ENCODE measurements around the gene SEM1.
"Not testable (repeated sequence)": the region's sequence is repeated elsewhere in the genome, so short reads cannot be mapped to it uniquely, and the experiment has no call there.

SEM1 gene

GRCh38 chr7:96667026-96667425, 42.6 kb downstream of the SEM1 start:
- H3K27me3 ChIP-seq (replicated peaks; ENCODE audit: control insufficient read depth, insufficient read depth, low read length, poor library complexity, severe bottlenecking): no peaks in the 10 kb centered on the region
- DNase-seq: no peak
- no peak overlapping the region for H3K27ac ChIP-seq (ENCODE audit: insufficient read depth, low read length, poor library complexity, severe bottlenecking)
- H3K9me3 ChIP-seq (ENCODE audit: control insufficient read depth, low read length): no peaks in the 10 kb centered on the region
- no peaks in the 10 kb centered on the region for H3K4me1 ChIP-seq (ENCODE audit: control insufficient read depth, insufficient read depth, low read length, poor library complexity, severe bottlenecking)
- no peaks in the 10 kb centered on the region for H3K36me3 ChIP-seq (ENCODE audit: control insufficient read depth, insufficient read depth, low read length)
- no peak overlapping the region for H3K4me3 ChIP-seq (ENCODE audit: insufficient read depth, low read depth, low read length, poor library complexity, severe bottlenecking)

GRCh38 chr7:96665689-96666088, 44.0 kb downstream of the SEM1 start:
- Histone ChIP-seq H3K4me3 (ENCODE audit: insufficient read depth, low read depth, low read length, poor library complexity, severe bottlenecking) (no peak overlapping the region), H3K27me3 (replicated peaks; ENCODE audit: control insufficient read depth, insufficient read depth, low read length, poor library complexity, severe bottlenecking) (no peaks in the 10 kb centered on the region), H3K9me3 (ENCODE audit: control insufficient read depth, low read length) (no peaks in the 10 kb centered on the region), H3K4me1 (ENCODE audit: control insufficient read depth, insufficient read depth, low read length, poor library complexity, severe bottlenecking) (no peaks in the 10 kb centered on the region), H3K27ac (ENCODE audit: insufficient read depth, low read length, poor library complexity, severe bottlenecking) (no peak overlapping the region), H3K36me3 (ENCODE audit: control insufficient read depth, insufficient read depth, low read length) (no peaks in the 10 kb centered on the region)
- DNase-seq: no peak

DNA sequence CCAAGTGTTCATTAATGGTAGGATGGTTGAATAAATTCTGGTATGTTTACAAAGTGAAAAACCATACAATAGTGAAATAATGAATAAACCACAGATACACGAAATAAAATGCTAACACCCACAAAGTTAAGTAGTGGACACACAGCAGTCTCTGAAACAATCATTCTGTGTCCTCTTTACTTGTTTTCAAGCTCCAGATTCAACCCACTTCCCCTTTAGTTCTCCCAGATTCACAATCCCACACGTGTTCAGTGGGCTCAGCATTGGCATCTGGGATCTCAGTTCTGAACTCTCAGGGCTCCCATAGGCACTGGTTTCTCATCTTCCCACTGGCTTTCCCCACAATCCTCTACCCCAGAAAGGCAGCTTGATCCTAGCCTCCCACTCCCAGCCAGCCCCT, 44.9 kb downstream of the SEM1 start:
- DNase-seq: no peak
- no peaks in the 10 kb centered on the region for H3K4me1 ChIP-seq (ENCODE audit: control insufficient read depth, insufficient read depth, low read length, poor library complexity, severe bottlenecking)
- H3K4me3 ChIP-seq (ENCODE audit: insufficient read depth, low read depth, low read length, poor library complexity, severe bottlenecking): no peak overlapping the region
- H3K27ac ChIP-seq (ENCODE audit: insufficient read depth, low read length, poor library complexity, severe bottlenecking): no peak overlapping the region
- no peaks in the 10 kb centered on the region for H3K27me3 ChIP-seq (replicated peaks; ENCODE audit: control insufficient read depth, insufficient read depth, low read length, poor library complexity, severe bottlenecking)
- H3K9me3 ChIP-seq (ENCODE audit: control insufficient read depth, low read length): no peaks in the 10 kb centered on the region
- no peaks in the 10 kb centered on the region for H3K36me3 ChIP-seq (ENCODE audit: control insufficient read depth, insufficient read depth, low read length)

GRCh38 chr7:96663871-96664445, 45.7 kb downstream of the SEM1 start:
- Histone ChIP-seq H3K27ac (ENCODE audit: insufficient read depth, low read length, poor library complexity, severe bottlenecking) (no peak overlapping the region), H3K4me1 (ENCODE audit: control insufficient read depth, insufficient read depth, low read length, poor library complexity, severe bottlenecking) (no peaks in the 10 kb centered on the region), H3K9me3 (ENCODE audit: control insufficient read depth, low read length) (no peaks in the 10 kb centered on the region), H3K4me3 (ENCODE audit: insufficient read depth, low read depth, low read length, poor library complexity, severe bottlenecking) (no peak overlapping the region), H3K27me3 (replicated peaks; ENCODE audit: control insufficient read depth, insufficient read depth, low read length, poor library complexity, severe bottlenecking) (no peaks in the 10 kb centered on the region), H3K36me3 (ENCODE audit: control insufficient read depth, insufficient read depth, low read length) (no peaks in the 10 kb centered on the region)
- no peak for DNase-seq

DNA sequence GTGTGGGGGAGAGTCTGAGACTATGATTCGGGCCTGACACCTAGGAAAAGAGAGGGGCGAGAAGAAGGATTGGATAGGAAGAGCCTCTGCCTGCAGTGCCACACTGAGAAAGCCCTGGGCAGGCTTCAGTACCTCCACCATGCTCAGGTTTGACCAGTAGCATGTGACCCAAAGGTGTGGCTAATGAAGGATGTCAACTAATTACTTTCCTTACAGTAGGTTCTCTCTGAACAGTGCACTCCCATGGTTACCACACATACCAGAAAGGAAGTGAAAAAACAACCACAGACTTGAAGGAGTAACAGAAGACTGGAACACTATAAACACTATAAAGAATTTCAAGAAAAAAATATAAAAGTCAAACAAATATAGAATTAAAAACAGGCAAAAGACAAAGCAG, 46.2 kb downstream of the SEM1 start:
- Histone ChIP-seq H3K27me3 (replicated peaks; ENCODE audit: control insufficient read depth, insufficient read depth, low read length, poor library complexity, severe bottlenecking) (no peaks in the 10 kb centered on the region), H3K9me3 (ENCODE audit: control insufficient read depth, low read length) (no peaks in the 10 kb centered on the region), H3K4me1 (ENCODE audit: control insufficient read depth, insufficient read depth, low read length, poor library complexity, severe bottlenecking) (no peaks in the 10 kb centered on the region), H3K36me3 (ENCODE audit: control insufficient read depth, insufficient read depth, low read length) (no peaks in the 10 kb centered on the region), H3K27ac (ENCODE audit: insufficient read depth, low read length, poor library complexity, severe bottlenecking) (no peak overlapping the region), H3K4me3 (ENCODE audit: insufficient read depth, low read depth, low read length, poor library complexity, severe bottlenecking) (no peak overlapping the region)
- DNase-seq: no peak

DNA sequence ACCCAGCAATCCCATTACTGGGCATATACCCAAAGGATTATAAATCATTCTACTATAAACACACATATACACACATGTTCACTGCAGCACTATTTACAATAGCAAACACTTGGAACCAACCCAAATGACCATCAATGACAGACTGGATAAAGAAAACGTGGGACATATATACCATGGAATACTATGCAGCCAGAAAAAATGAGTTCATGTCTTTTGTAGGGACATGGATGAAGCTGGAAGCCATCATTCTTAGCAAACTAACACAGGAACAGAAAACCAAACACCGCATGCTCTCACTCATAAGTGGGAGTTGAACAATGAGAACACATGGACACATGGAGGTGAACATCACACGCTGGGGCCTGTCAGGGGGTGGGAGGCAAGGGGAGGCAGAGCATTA, 47.5 kb downstream of the SEM1 start:
- not testable (repeated sequence) for H3K27me3 ChIP-seq (replicated peaks; ENCODE audit: control insufficient read depth, insufficient read depth, low read length, poor library complexity, severe bottlenecking); H3K4me3 ChIP-seq (ENCODE audit: insufficient read depth, low read depth, low read length, poor library complexity, severe bottlenecking); H3K36me3 ChIP-seq (ENCODE audit: control insufficient read depth, insufficient read depth, low read length); DNase-seq; H3K4me1 ChIP-seq (ENCODE audit: control insufficient read depth, insufficient read depth, low read length, poor library complexity, severe bottlenecking); H3K9me3 ChIP-seq (ENCODE audit: control insufficient read depth, low read length); H3K27ac ChIP-seq (ENCODE audit: insufficient read depth, low read length, poor library complexity, severe bottlenecking)

DNA sequence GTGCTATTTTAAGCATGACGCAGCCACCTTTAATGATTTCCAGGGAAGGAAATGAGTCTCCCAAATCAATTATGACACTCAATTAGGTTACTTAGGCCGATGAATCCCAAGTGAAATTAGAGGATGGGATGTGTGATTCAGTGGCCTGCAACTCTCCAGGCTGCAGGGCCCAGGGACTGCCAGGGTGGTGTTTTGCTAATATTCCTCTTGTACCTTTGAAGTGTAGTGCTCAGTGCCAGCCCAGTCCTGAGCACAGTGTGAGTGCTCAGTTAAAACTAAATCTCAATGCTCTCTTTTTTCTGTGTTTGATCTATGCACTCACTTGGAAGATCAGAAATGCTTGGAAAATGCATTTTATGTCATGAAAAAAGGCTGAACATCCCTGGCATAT, 51.6 kb downstream of the SEM1 start:
- H3K27me3 ChIP-seq (replicated peaks; ENCODE audit: control insufficient read depth, insufficient read depth, low read length, poor library complexity, severe bottlenecking): no peaks in the 10 kb centered on the region
- H3K9me3 ChIP-seq (ENCODE audit: control insufficient read depth, low read length): no peaks in the 10 kb centered on the region
- no peak overlapping the region for H3K4me3 ChIP-seq (ENCODE audit: insufficient read depth, low read depth, low read length, poor library complexity, severe bottlenecking)
- H3K36me3 ChIP-seq (ENCODE audit: control insufficient read depth, insufficient read depth, low read length): no peaks in the 10 kb centered on the region
- no peak for DNase-seq
- no peak overlapping the region for H3K27ac ChIP-seq (ENCODE audit: insufficient read depth, low read length, poor library complexity, severe bottlenecking)
- no peaks in the 10 kb centered on the region for H3K4me1 ChIP-seq (ENCODE audit: control insufficient read depth, insufficient read depth, low read length, poor library complexity, severe bottlenecking)

- Histone ChIP-seq H3K27ac (ENCODE audit: insufficient read depth, low read length, poor library complexity, severe bottlenecking) (no peak overlapping the region), H3K4me1 (ENCODE audit: control insufficient read depth, insufficient read depth, low read length, poor library complexity, severe bottlenecking) (no peaks in the 10 kb centered on the region), H3K36me3 (ENCODE audit: control insufficient read depth, insufficient read depth, low read length) (no peaks in the 10 kb centered on the region), H3K27me3 (replicated peaks; ENCODE audit: control insufficient read depth, insufficient read depth, low read length, poor library complexity, severe bottlenecking) (no peaks in the 10 kb centered on the region), H3K9me3 (ENCODE audit: control insufficient read depth, low read length) (no peaks in the 10 kb centered on the region), H3K4me3 (ENCODE audit: insufficient read depth, low read depth, low read length, poor library complexity, severe bottlenecking) (no peak overlapping the region)
- DNase-seq: no peak
Measured at GRCh38 chr7:96657347-96658021, 52.2 kb downstream of the SEM1 start.

GRCh38 chr7:96655956-96656355, 53.7 kb downstream of the SEM1 start:
- Histone ChIP-seq H3K9me3 (ENCODE audit: control insufficient read depth, low read length) (no peaks in the 10 kb centered on the region), H3K36me3 (ENCODE audit: control insufficient read depth, insufficient read depth, low read length) (no peaks in the 10 kb centered on the region), H3K4me3 (ENCODE audit: insufficient read depth, low read depth, low read length, poor library complexity, severe bottlenecking) (no peak overlapping the region), H3K4me1 (ENCODE audit: control insufficient read depth, insufficient read depth, low read length, poor library complexity, severe bottlenecking) (no peaks in the 10 kb centered on the region), H3K27ac (ENCODE audit: insufficient read depth, low read length, poor library complexity, severe bottlenecking) (no peak overlapping the region), H3K27me3 (replicated peaks; ENCODE audit: control insufficient read depth, insufficient read depth, low read length, poor library complexity, severe bottlenecking) (no peaks in the 10 kb centered on the region)
- DNase-seq: no peak

GRCh38 chr7:96654630-96655188, 54.9 kb downstream of the SEM1 start:
- Histone ChIP-seq H3K4me3 (ENCODE audit: insufficient read depth, low read depth, low read length, poor library complexity, severe bottlenecking) (no peak overlapping the region), H3K9me3 (ENCODE audit: control insufficient read depth, low read length) (no peaks in the 10 kb centered on the region), H3K27ac (ENCODE audit: insufficient read depth, low read length, poor library complexity, severe bottlenecking) (no peak overlapping the region), H3K4me1 (ENCODE audit: control insufficient read depth, insufficient read depth, low read length, poor library complexity, severe bottlenecking) (no peaks in the 10 kb centered on the region), H3K36me3 (ENCODE audit: control insufficient read depth, insufficient read depth, low read length) (no peaks in the 10 kb centered on the region), H3K27me3 (replicated peaks; ENCODE audit: control insufficient read depth, insufficient read depth, low read length, poor library complexity, severe bottlenecking) (no peaks in the 10 kb centered on the region)
- DNase-seq: no peak

All from effector memory CD4-positive, alpha-beta T cell (primary cell).